ENCODE data around the gene XXYLT1. TPM values are rescaled to one million over a fixed set of nuclear protein-coding genes. Genes with fewer than 3 reads are reported as not detected.
"Not testable (repeated sequence)": the region's sequence is repeated elsewhere in the genome, so short reads cannot be mapped to it uniquely, and the experiment has no call there.

XXYLT1 gene
- total RNA-seq, 1 donor from 2014 or later = 7.6 TPM

DNA sequence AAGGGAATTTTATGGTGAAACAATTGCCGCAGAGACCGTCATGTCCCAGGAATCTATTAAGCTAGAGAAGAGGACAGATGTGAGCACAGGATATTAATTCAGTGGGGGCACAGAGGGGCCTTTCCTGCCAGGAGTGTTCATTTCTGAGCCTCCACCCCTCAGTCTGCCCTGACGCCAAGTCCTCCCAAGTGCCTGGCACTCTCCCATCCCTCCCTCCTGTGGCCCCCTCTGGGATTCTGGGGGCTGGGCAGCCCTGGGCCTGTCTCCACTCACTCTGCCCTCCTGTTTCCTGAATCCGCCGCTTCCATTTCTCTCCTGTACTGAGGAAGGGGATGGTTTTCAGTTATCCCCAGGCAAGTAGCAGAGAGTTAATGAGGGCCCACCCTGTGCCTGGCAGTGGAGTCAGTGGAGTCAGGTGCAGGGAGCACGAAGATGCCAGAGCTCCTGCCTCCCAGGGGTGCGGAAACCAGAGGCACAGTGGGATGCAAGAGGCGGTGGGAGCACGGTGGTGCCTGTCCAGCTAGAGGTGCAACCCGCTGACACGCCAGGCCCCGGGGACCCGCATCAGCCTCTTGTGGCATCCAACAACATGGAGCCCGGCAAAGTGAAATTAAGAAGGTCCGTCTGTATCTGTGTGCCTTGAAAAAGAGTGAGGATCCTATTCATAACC, 212.5 kb downstream of the XXYLT1 start:
- no peaks in the 10 kb centered on the region for H3K9me3 Mint-ChIP-seq
- DNase-seq = no peak
- POLR2A ChIA-PET = no interaction called here
- no peak overlapping the region for H3K4me3 Mint-ChIP-seq
- H3K36me3 Mint-ChIP-seq (ENCODE audit: low read depth) = no peaks in the 10 kb centered on the region
- TF ChIP-seq, protein P1, sequence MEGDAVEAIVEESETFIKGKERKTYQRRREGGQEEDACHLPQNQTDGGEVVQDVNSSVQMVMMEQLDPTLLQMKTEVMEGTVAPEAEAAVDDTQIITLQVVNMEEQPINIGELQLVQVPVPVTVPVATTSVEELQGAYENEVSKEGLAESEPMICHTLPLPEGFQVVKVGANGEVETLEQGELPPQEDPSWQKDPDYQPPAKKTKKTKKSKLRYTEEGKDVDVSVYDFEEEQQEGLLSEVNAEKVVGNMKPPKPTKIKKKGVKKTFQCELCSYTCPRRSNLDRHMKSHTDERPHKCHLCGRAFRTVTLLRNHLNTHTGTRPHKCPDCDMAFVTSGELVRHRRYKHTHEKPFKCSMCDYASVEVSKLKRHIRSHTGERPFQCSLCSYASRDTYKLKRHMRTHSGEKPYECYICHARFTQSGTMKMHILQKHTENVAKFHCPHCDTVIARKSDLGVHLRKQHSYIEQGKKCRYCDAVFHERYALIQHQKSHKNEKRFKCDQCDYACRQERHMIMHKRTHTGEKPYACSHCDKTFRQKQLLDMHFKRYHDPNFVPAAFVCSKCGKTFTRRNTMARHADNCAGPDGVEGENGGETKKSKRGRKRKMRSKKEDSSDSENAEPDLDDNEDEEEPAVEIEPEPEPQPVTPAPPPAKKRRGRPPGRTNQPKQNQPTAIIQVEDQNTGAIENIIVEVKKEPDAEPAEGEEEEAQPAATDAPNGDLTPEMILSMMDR (IDR thresholded peaks at IDR 0.05) = no peak
- H3K4me1 Mint-ChIP-seq = peaks cover 3% of the 10 kb centered on the region
- no peak overlapping the region for H3K27ac Mint-ChIP-seq
- intact Hi-C loops (cut with micrococcal nuclease) = no loop called here
- peaks cover 5% of the 10 kb centered on the region for H3K27me3 Mint-ChIP-seq
- CTCF ChIA-PET = no interaction called here
- ATAC-seq (ENCODE audit: low read depth) = no peak

DNA sequence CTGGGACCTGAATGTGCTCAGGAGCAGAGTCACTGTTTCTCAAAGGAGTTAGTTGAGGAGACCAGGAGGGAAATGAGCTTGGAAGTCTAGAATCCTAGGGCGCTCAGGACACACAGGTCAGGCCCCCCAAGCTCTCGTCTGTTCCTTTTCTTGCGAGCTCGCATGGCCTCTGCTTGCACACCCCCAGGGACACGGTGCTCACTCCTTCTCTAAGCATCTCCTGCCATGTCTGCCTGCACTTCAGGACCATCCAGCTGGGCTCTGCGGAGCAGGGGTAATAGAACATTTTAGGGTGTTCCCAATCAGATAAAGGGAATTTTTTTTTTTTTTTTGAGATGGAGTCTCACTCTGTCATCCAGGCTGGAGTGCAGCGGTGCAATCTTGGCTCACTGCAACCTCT, 213.2 kb downstream of the XXYLT1 start:
- Mint-ChIP-seq H3K36me3 (ENCODE audit: low read depth) (no peaks in the 10 kb centered on the region), H3K4me3 (no peak overlapping the region), H3K27me3 (peaks cover 5% of the 10 kb centered on the region), H3K4me1 (no peaks in the 10 kb centered on the region), H3K27ac (no peak overlapping the region), H3K9me3 (no peaks in the 10 kb centered on the region)
- ATAC-seq (ENCODE audit: low read depth) = no peak
- ChIA-PET POLR2A (no interaction called here), CTCF (no interaction called here)
- intact Hi-C loops (cut with micrococcal nuclease) = no loop called here
- no peak for DNase-seq
- TF ChIP-seq, protein P1 (IDR thresholded peaks at IDR 0.05) = no peak

DNA sequence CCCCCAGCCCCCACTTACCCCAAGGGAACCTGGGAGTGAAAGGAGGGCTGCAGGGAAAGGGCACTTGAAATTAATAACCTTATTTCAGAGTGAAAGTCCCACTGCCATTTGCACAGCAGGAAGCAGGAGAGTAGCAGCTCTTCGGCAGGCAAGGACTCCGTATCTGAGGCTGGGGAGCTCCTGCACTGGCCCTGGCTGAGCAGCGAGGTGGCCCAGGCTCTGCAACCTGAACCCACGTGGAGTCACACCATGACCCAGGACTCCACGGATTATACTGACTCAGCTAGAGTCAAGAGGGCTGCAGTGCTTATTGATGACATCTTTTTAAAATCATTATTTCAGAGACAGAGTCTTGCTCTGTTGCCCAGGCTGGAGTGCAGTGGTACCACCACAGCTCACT, 214.5 kb downstream of the XXYLT1 start:
- H3K4me1 Mint-ChIP-seq = no peaks in the 10 kb centered on the region
- CTCF ChIA-PET = interaction anchor here (0.6 to 1.1 kb wide), 2 partner anchors 48 to 55 kb away, joined by 3 read pairs; no protein-coding TSS in a partner anchor
- intact Hi-C loops (cut with micrococcal nuclease) = no loop called here

DNA sequence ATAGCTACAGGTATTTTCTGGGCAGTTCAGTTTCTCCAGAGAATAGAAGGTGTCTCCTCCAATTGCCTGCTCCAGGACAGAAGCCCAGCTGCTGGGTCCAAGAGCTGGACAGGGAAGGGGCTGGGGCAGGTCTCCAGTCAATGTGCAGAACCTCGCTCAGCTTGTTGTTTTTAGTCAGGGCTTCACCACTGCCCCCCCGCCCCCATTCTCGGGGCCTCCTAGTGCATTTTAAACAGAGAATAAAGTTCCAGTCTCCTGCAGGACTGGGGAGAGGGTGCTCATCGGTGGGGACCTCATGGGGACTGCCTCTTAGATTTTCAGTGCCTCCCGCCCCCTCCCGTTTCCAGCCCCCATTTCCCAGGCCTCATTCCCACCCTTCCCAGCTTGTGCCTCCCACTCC, 216.6 kb downstream of the XXYLT1 start:
- DNase-seq (no peak), ATAC-seq (ENCODE audit: low read depth) (no peak)
- intact Hi-C loops (cut with micrococcal nuclease) = no loop called here
- TF ChIP-seq, protein P1 (IDR thresholded peaks at IDR 0.05) = no peak
- peaks cover 5% of the 10 kb centered on the region for H3K27me3 Mint-ChIP-seq
- ChIA-PET POLR2A (no interaction called here), CTCF (no interaction called here)
- no peaks in the 10 kb centered on the region for H3K4me1 Mint-ChIP-seq
- H3K27ac Mint-ChIP-seq = no peak overlapping the region
- H3K9me3 Mint-ChIP-seq = no peaks in the 10 kb centered on the region
- no peak overlapping the region for H3K4me3 Mint-ChIP-seq
- no peaks in the 10 kb centered on the region for H3K36me3 Mint-ChIP-seq (ENCODE audit: low read depth)

More for the DNA sequence above, 214.5 kb downstream of the XXYLT1 start:
- Mint-ChIP-seq H3K27me3 (peaks cover 5% of the 10 kb centered on the region), H3K36me3 (ENCODE audit: low read depth) (no peaks in the 10 kb centered on the region), H3K9me3 (no peaks in the 10 kb centered on the region), H3K4me3 (no peak overlapping the region), H3K27ac (no peak overlapping the region)
- POLR2A ChIA-PET = no interaction called here
- TF ChIP-seq, protein P1 (IDR thresholded peaks at IDR 0.05) = no peak
- DNase-seq (no peak), ATAC-seq (ENCODE audit: low read depth) (no peak)

DNA sequence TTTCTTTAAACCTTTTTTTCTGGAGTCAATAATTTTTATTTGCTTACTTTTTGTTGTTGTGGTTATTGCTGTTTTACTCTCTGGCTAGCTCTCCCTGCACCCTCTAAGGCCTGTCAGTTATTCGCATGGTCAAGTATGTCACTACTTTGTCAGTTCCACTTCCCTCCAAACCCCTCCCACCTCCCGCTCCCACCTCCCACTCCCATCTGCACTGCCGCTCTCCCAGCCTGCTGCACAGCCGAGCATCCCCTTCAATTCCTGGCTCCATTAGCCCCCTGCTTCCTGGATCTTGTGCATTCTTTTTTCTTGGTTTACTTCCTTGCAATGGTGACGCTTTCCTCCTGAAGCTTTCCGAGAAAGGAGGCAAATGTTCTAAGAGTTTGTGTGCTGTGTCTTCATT, 218.0 kb downstream of the XXYLT1 start:
- ChIA-PET POLR2A (no interaction called here), CTCF (no interaction called here)
- intact Hi-C loops (cut with micrococcal nuclease) = no loop called here
- H3K4me1 Mint-ChIP-seq = no peaks in the 10 kb centered on the region
- H3K9me3 Mint-ChIP-seq = no peaks in the 10 kb centered on the region
- no peak for DNase-seq
- ATAC-seq (ENCODE audit: low read depth) = no peak
- no peak overlapping the region for H3K4me3 Mint-ChIP-seq
- H3K27me3 Mint-ChIP-seq = peaks cover 5% of the 10 kb centered on the region
- H3K36me3 Mint-ChIP-seq (ENCODE audit: low read depth) = no peaks in the 10 kb centered on the region
- TF ChIP-seq, protein P1 (IDR thresholded peaks at IDR 0.05) = no peak
- no peak overlapping the region for H3K27ac Mint-ChIP-seq

DNA sequence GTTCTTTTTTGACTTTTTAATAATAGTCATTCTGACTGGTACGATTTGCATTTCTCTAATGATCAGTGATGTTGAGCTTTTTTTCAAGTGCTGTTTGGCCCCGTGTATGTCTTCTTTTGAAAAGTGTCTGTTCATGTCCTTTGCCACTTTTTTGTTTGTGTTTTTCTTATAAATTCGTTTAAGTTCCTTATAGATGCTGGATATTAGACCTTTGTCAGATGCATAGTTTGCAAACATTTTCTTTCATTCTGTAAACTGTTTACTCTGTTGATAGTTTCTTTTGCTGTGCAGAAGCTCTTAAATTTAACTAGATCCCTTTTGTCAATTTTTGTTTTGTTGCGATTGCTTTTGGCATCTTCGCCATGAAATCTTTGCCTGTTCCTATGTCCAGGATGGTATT, 220.7 kb downstream of the XXYLT1 start:
- H3K27me3 Mint-ChIP-seq; H3K4me1 Mint-ChIP-seq; DNase-seq; H3K4me3 Mint-ChIP-seq; POLR2A ChIA-PET; H3K36me3 Mint-ChIP-seq (ENCODE audit: low read depth); H3K27ac Mint-ChIP-seq; intact Hi-C loops (cut with micrococcal nuclease); H3K9me3 Mint-ChIP-seq; CTCF ChIA-PET; ATAC-seq (ENCODE audit: low read depth): not testable (repeated sequence)

All from activated B cell treated with CpG ODN at 0.5 μM for 24 hours (primary cell).